ENCODE data around the gene RASSF5. TPM values are rescaled to one million over a fixed set of nuclear protein-coding genes. Genes with fewer than 3 reads are reported as not detected.

The RASSF5 gene
- total and polyA plus RNA-seq, 2 of the 13 experiments (the other 11 are each of a cell fraction or from before 2014, with no cell fraction given): 0.18 to 0.40 TPM

DNA sequence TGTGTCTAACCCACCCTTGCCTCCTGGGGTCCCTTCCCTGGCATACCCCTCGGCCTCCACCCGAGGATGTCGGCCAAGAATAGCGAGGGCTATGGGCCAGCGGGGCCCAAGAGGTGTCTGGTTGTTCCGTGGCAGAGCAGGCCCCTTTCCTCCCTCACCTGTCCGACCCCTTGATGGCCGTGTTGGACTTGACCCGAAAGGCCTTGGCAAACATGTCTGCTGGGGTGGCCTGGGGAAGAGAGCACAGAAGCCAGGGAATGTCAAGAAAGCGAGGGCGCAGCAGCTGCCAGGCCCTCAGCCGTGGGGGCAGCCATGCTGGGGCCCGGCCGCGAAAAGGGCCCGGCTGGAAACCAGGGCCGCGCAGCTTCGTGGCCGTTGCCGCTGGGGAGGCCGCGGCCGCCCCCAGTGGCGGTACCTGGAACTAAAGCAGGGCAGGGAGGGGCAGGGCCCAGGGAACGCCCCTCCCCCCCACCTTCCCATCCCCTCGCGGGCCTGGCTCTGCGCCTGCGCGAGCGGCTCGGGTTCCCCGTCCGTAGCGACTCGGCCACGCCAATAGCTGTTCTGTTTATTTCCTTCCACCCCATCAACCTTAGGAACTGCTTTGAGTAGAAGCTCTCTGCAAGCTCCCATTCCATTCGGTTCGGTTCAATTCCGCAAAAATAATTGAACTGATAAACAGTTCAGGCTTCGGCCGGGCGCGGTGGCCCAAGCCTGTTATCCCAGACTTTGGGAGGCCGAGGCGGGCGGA, 105.0 kb downstream of the RASSF5 start, which contains the start of gene EIF2D (continued):
- TF ChIP-seq ZNF12 (CRISPR knock-in tag; IDR thresholded peaks at IDR 0.05) (peak; percentile 86), BRD4 (CRISPR knock-in tag; IDR thresholded peaks at IDR 0.05) (peak; percentile 100), CENPT (CRISPR knock-in tag; IDR thresholded peaks at IDR 0.05; ENCODE audit: low read depth) (no peak; the same call in 1 of the 2 replicates), TBP (CRISPR knock-in tag; IDR thresholded peaks at IDR 0.05) (0 out of 2 replicates have a peak, but pooled peaks have one; percentile 72), SRSF4 (IDR thresholded peaks at IDR 0.05; ENCODE audit: low read depth, low read length, poor library complexity, severe bottlenecking) (no peak), GATA4 (IDR thresholded peaks at IDR 0.05; ENCODE audit: borderline replicate concordance, low read depth) (peak; percentile 71; the same call in 1 of the 2 replicates), POLR2AphosphoS2 (IDR thresholded peaks at IDR 0.05; ENCODE audit: low read depth, low read length) (no peak), ZNF678 (CRISPR knock-in tag; IDR thresholded peaks at IDR 0.05) (peak; percentile 56; the same call in 1 of the 2 replicates), WIZ (CRISPR knock-in tag; IDR thresholded peaks at IDR 0.05) (no peak; the same call in 1 of the 2 replicates), GZF1 (CRISPR knock-in tag; IDR thresholded peaks at IDR 0.05) (0 out of 2 replicates have a peak, but pooled peaks have one; percentile 60), GATAD1 (CRISPR knock-in tag; IDR thresholded peaks at IDR 0.05) (peak; percentile 100), REL (CRISPR knock-in tag; conservative IDR thresholded peaks at IDR 0.05) (peak; percentile 81; the same call in 1 of the 2 replicates), KLF15 (CRISPR knock-in tag; IDR thresholded peaks at IDR 0.05; ENCODE audit: borderline replicate concordance) (no peak; the same call in 1 of the 2 replicates)
- TF ChIP-seq, protein P1, sequence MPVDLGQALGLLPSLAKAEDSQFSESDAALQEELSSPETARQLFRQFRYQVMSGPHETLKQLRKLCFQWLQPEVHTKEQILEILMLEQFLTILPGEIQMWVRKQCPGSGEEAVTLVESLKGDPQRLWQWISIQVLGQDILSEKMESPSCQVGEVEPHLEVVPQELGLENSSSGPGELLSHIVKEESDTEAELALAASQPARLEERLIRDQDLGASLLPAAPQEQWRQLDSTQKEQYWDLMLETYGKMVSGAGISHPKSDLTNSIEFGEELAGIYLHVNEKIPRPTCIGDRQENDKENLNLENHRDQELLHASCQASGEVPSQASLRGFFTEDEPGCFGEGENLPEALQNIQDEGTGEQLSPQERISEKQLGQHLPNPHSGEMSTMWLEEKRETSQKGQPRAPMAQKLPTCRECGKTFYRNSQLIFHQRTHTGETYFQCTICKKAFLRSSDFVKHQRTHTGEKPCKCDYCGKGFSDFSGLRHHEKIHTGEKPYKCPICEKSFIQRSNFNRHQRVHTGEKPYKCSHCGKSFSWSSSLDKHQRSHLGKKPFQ (CRISPR knock-in tag; IDR thresholded peaks at IDR 0.05; ENCODE audit: insufficient replicate concordance): peak; percentile 45
- TF ChIP-seq, protein P2, sequence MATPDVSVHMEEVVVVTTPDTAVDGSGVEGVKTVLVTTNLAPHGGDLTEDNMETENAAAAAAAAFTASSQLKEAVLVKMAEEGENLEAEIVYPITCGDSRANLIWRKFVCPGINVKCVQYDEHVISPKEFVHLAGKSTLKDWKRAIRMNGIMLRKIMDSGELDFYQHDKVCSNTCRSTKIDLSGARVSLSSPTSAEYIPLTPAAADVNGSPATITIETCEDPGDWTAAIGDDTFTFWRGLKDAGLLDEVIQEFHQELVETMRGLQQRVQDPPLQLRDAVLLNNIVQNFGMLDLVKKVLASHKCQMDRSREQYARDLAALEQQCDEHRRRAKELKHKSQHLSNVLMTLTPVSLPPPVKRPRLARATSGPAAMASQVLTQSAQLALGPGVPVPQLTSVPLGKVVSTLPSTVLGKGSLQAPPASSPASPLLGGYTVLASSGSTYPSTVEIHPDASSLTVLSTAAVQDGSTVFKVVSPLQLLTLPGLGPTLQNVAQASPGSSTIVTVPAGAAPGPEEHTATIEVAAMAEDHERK (CRISPR knock-in tag; IDR thresholded peaks at IDR 0.05; ENCODE audit: low read depth): peak; percentile 42; the same call in 1 of the 2 replicates
- TF ChIP-seq, protein P3, sequence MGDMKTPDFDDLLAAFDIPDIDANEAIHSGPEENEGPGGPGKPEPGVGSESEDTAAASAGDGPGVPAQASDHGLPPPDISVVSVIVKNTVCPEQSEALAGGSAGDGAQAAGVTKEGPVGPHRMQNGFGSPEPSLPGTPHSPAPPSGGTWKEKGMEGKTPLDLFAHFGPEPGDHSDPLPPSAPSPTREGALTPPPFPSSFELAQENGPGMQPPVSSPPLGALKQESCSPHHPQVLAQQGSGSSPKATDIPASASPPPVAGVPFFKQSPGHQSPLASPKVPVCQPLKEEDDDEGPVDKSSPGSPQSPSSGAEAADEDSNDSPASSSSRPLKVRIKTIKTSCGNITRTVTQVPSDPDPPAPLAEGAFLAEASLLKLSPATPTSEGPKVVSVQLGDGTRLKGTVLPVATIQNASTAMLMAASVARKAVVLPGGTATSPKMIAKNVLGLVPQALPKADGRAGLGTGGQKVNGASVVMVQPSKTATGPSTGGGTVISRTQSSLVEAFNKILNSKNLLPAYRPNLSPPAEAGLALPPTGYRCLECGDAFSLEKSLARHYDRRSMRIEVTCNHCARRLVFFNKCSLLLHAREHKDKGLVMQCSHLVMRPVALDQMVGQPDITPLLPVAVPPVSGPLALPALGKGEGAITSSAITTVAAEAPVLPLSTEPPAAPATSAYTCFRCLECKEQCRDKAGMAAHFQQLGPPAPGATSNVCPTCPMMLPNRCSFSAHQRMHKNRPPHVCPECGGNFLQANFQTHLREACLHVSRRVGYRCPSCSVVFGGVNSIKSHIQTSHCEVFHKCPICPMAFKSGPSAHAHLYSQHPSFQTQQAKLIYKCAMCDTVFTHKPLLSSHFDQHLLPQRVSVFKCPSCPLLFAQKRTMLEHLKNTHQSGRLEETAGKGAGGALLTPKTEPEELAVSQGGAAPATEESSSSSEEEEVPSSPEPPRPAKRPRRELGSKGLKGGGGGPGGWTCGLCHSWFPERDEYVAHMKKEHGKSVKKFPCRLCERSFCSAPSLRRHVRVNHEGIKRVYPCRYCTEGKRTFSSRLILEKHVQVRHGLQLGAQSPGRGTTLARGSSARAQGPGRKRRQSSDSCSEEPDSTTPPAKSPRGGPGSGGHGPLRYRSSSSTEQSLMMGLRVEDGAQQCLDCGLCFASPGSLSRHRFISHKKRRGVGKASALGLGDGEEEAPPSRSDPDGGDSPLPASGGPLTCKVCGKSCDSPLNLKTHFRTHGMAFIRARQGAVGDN (CRISPR knock-in tag; IDR thresholded peaks at IDR 0.05): peak; percentile 96
- TF ChIP-seq, protein P4, sequence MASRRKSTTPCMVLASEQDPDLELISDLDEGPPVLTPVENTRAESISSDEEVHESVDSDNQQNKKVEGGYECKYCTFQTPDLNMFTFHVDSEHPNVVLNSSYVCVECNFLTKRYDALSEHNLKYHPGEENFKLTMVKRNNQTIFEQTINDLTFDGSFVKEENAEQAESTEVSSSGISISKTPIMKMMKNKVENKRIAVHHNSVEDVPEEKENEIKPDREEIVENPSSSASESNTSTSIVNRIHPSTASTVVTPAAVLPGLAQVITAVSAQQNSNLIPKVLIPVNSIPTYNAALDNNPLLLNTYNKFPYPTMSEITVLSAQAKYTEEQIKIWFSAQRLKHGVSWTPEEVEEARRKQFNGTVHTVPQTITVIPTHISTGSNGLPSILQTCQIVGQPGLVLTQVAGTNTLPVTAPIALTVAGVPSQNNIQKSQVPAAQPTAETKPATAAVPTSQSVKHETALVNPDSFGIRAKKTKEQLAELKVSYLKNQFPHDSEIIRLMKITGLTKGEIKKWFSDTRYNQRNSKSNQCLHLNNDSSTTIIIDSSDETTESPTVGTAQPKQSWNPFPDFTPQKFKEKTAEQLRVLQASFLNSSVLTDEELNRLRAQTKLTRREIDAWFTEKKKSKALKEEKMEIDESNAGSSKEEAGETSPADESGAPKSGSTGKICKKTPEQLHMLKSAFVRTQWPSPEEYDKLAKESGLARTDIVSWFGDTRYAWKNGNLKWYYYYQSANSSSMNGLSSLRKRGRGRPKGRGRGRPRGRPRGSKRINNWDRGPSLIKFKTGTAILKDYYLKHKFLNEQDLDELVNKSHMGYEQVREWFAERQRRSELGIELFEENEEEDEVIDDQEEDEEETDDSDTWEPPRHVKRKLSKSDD (CRISPR knock-in tag; IDR thresholded peaks at IDR 0.05; ENCODE audit: low read depth): peak; percentile 89
